GM21367 (cell line): ENCODE data around the gene BIRC2.
A peak's percentile ranks its signal among the peaks of the same experiment; 100 is the strongest.
"Not testable (repeated sequence)": the region's sequence is repeated elsewhere in the genome, so short reads cannot be mapped to it uniquely, and the experiment has no call there.

Experiments
- ATAC-seq: cut with Tn5 transposase; IDR thresholded peaks from one replicate; pipeline ENCODE4 v1.9.1; 2021; ENCODE audit not compliant: unreplicated experiment

BIRC2 gene

GRCh38 chr11:102374633-102375424, 27.8 kb downstream of the BIRC2 start:
- not testable (repeated sequence) for ATAC-seq

- ATAC-seq: no peak
Measured at GRCh38 chr11:102375720-102376399, 28.8 kb downstream of the BIRC2 start.

GRCh38 chr11:102377891-102378290, 30.9 kb downstream of the BIRC2 start:
- no peak for ATAC-seq

GRCh38 chr11:102378818-102379217, 31.8 kb downstream of the BIRC2 start:
- no peak for ATAC-seq

- no peak for ATAC-seq
Measured at GRCh38 chr11:102382384-102382783, 35.4 kb downstream of the BIRC2 start.

- ATAC-seq: no peak
Measured at GRCh38 chr11:102383839-102384238, 36.8 kb downstream of the BIRC2 start.

GRCh38 chr11:102384419-102385079, 37.5 kb downstream of the BIRC2 start:
- ATAC-seq: no peak

GRCh38 chr11:102385085-102386007, 38.3 kb downstream of the BIRC2 start:
- no peak for ATAC-seq

GRCh38 chr11:102386136-102386734, 39.2 kb downstream of the BIRC2 start:
- ATAC-seq: no peak

- no peak for ATAC-seq
Measured at GRCh38 chr11:102387043-102387781, 40.2 kb downstream of the BIRC2 start.

GRCh38 chr11:102389253-102389652, 42.2 kb downstream of the BIRC2 start:
- no peak for ATAC-seq

- peak; percentile 84 for ATAC-seq
Measured at GRCh38 chr11:102390667-102391465, 43.9 kb downstream of the BIRC2 start.

- ATAC-seq: no peak
Measured at GRCh38 chr11:102391549-102392237, 44.7 kb downstream of the BIRC2 start.

- no peak for ATAC-seq
Measured at GRCh38 chr11:102393272-102393730, 46.3 kb downstream of the BIRC2 start.

GRCh38 chr11:102395720-102396393, 48.8 kb downstream of the BIRC2 start:
- no peak for ATAC-seq

GRCh38 chr11:102396708-102397563, 49.9 kb downstream of the BIRC2 start:
- no peak for ATAC-seq

GRCh38 chr11:102398297-102398696, 51.3 kb downstream of the BIRC2 start:
- no peak for ATAC-seq
